WTC11 (cell line): ENCODE results near the gene WDR46.

Source experiments
- ESRRA ChIP-seq: sonication (generic); formaldehyde crosslinking; IDR thresholded peaks from 2 replicates; pipeline ENCODE4 v1.8.1; 2022; ENCODE audit warnings: mild to moderate bottlenecking, missing genetic modification reagents, borderline replicate concordance
- FOXP1 ChIP-seq: sonication (generic); formaldehyde crosslinking; IDR thresholded peaks from 2 replicates; pipeline ENCODE4 v1.8.0; 2022; ENCODE audit warnings: missing genetic modification reagents, mild to moderate bottlenecking, moderate library complexity, borderline replicate concordance
- MYBL2 ChIP-seq: sonication (generic); formaldehyde crosslinking; IDR thresholded peaks from 2 replicates; pipeline ENCODE4 v1.8.1; 2023; ENCODE audit warnings: mild to moderate bottlenecking, moderate library complexity, missing genetic modification reagents
- NR3C1 ChIP-seq: sonication (generic); formaldehyde crosslinking; conservative IDR thresholded peaks from 2 replicates; pipeline ENCODE4 v1.8.1; 2023; ENCODE audit warnings: low read depth, mild to moderate bottlenecking, missing genetic modification reagents
- SMAD3 ChIP-seq: sonication (generic); formaldehyde crosslinking; IDR thresholded peaks from 2 replicates; pipeline ENCODE4 v1.8.0; 2022; ENCODE audit warnings: missing genetic modification reagents, mild to moderate bottlenecking, borderline replicate concordance
- SMAD4 ChIP-seq: sonication (generic); formaldehyde crosslinking; IDR thresholded peaks from 2 replicates; pipeline ENCODE4 v1.8.0; 2022; ENCODE audit warnings: mild to moderate bottlenecking, missing genetic modification reagents
- TF ChIP-seq, protein P1 (sequence below): sonication (generic); formaldehyde crosslinking; IDR thresholded peaks from 2 replicates; pipeline ENCODE4 v1.8.0; 2022; ENCODE audit warnings: mild to moderate bottlenecking, missing genetic modification reagents
- TF ChIP-seq, protein P2 (sequence below): fragments of 200-600 bp; IDR thresholded peaks from 2 replicates; pipeline ENCODE4 v1.8.0; 2022; ENCODE audit warnings: antibody characterized with exemption
- TF ChIP-seq, protein P3 (sequence below): sonication (generic); formaldehyde crosslinking; IDR thresholded peaks from 2 replicates; pipeline ENCODE4 v1.8.1; 2023; ENCODE audit warnings: mild to moderate bottlenecking, missing genetic modification reagents, moderate library complexity
- TF ChIP-seq, protein P4 (sequence below): sonication (generic); formaldehyde crosslinking; IDR thresholded peaks from 2 replicates; pipeline ENCODE4 v1.8.1; 2023; ENCODE audit warnings: mild to moderate bottlenecking, missing genetic modification reagents
- TF ChIP-seq, protein P5 (sequence below): fragments of 250-450 bp; sonication (Bioruptor Pico); IDR thresholded peaks from 2 replicates; pipeline ENCODE4 v1.8.0; 2021; ENCODE audit warnings: mild to moderate bottlenecking
- TF ChIP-seq, protein P6 (sequence below): sonication (generic); formaldehyde crosslinking; IDR thresholded peaks from 2 replicates; pipeline ENCODE4 v1.8.1; 2023; ENCODE audit warnings: mild to moderate bottlenecking, missing genetic modification reagents, moderate library complexity

DNA sequence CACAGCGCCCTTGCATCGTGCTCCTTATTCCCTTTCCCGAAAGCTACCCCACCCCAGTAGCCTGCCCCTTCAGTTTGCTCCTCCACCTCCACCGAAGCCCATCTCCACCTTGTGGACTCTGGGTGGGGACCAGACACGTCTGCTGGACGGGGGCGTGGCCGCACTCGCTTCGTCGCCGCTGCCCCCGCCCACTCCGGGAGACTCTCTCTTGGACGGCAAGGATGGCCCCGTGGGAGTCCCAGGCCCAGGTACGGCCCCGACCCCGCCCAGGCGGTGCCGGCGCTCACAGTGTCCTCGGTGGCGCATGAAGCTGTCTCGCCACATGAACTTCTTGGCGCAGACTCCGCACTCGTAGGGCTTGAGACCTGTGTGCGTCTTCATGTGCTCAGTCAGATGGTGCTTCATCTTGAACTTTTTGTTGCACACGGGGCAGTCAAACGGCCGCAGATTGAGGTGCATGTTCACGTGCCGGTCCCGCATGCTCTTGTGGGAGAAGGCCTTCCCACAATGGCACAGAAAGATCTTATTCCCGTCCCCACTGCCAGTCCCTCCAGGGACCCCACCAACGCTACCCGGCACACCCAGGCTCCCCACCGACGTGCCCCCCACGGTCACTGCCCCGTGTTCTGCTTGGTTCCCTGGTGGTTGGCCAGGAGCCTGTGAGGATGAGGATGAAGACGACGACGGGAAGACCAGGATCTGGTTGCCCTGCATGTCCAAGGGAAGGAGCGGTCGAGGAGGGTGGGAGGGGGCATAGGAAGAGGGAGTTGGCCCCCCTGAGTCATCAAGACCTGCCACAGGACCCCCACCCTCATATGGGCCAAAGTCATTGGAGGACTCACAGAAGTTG lies 26.1 kb upstream of the WDR46 start:
- TF ChIP-seq, protein P1, sequence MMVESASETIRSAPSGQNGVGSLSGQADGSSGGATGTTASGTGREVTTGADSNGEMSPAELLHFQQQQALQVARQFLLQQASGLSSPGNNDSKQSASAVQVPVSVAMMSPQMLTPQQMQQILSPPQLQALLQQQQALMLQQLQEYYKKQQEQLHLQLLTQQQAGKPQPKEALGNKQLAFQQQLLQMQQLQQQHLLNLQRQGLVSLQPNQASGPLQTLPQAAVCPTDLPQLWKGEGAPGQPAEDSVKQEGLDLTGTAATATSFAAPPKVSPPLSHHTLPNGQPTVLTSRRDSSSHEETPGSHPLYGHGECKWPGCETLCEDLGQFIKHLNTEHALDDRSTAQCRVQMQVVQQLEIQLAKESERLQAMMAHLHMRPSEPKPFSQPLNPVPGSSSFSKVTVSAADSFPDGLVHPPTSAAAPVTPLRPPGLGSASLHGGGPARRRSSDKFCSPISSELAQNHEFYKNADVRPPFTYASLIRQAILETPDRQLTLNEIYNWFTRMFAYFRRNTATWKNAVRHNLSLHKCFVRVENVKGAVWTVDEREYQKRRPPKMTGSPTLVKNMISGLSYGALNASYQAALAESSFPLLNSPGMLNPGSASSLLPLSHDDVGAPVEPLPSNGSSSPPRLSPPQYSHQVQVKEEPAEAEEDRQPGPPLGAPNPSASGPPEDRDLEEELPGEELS, result no peak
- TF ChIP-seq, protein P2, sequence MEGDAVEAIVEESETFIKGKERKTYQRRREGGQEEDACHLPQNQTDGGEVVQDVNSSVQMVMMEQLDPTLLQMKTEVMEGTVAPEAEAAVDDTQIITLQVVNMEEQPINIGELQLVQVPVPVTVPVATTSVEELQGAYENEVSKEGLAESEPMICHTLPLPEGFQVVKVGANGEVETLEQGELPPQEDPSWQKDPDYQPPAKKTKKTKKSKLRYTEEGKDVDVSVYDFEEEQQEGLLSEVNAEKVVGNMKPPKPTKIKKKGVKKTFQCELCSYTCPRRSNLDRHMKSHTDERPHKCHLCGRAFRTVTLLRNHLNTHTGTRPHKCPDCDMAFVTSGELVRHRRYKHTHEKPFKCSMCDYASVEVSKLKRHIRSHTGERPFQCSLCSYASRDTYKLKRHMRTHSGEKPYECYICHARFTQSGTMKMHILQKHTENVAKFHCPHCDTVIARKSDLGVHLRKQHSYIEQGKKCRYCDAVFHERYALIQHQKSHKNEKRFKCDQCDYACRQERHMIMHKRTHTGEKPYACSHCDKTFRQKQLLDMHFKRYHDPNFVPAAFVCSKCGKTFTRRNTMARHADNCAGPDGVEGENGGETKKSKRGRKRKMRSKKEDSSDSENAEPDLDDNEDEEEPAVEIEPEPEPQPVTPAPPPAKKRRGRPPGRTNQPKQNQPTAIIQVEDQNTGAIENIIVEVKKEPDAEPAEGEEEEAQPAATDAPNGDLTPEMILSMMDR, result no peak
- TF ChIP-seq, protein P3, sequence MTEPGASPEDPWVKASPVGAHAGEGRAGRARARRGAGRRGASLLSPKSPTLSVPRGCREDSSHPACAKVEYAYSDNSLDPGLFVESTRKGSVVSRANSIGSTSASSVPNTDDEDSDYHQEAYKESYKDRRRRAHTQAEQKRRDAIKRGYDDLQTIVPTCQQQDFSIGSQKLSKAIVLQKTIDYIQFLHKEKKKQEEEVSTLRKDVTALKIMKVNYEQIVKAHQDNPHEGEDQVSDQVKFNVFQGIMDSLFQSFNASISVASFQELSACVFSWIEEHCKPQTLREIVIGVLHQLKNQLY, result no peak
- no peak for TF ChIP-seq SMAD3
- TF ChIP-seq, protein P4, sequence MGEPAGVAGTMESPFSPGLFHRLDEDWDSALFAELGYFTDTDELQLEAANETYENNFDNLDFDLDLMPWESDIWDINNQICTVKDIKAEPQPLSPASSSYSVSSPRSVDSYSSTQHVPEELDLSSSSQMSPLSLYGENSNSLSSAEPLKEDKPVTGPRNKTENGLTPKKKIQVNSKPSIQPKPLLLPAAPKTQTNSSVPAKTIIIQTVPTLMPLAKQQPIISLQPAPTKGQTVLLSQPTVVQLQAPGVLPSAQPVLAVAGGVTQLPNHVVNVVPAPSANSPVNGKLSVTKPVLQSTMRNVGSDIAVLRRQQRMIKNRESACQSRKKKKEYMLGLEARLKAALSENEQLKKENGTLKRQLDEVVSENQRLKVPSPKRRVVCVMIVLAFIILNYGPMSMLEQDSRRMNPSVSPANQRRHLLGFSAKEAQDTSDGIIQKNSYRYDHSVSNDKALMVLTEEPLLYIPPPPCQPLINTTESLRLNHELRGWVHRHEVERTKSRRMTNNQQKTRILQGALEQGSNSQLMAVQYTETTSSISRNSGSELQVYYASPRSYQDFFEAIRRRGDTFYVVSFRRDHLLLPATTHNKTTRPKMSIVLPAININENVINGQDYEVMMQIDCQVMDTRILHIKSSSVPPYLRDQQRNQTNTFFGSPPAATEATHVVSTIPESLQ (CRISPR knock-in tag), result no peak
- TF ChIP-seq MYBL2 (CRISPR knock-in tag), result no peak
- TF ChIP-seq, protein P5, sequence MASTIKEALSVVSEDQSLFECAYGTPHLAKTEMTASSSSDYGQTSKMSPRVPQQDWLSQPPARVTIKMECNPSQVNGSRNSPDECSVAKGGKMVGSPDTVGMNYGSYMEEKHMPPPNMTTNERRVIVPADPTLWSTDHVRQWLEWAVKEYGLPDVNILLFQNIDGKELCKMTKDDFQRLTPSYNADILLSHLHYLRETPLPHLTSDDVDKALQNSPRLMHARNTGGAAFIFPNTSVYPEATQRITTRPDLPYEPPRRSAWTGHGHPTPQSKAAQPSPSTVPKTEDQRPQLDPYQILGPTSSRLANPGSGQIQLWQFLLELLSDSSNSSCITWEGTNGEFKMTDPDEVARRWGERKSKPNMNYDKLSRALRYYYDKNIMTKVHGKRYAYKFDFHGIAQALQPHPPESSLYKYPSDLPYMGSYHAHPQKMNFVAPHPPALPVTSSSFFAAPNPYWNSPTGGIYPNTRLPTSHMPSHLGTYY (CRISPR knock-in tag), result no peak
- no peak for TF ChIP-seq FOXP1 (CRISPR knock-in tag)
- TF ChIP-seq SMAD4 (CRISPR knock-in tag), result no peak
- TF ChIP-seq NR3C1 (CRISPR knock-in tag), result no peak
- TF ChIP-seq, protein P6, sequence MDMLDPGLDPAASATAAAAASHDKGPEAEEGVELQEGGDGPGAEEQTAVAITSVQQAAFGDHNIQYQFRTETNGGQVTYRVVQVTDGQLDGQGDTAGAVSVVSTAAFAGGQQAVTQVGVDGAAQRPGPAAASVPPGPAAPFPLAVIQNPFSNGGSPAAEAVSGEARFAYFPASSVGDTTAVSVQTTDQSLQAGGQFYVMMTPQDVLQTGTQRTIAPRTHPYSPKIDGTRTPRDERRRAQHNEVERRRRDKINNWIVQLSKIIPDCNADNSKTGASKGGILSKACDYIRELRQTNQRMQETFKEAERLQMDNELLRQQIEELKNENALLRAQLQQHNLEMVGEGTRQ (CRISPR knock-in tag), result no peak
- no peak for TF ChIP-seq ESRRA (CRISPR knock-in tag)
